ENCODE data around the gene CTIF. TPM values are rescaled to one million over a fixed set of nuclear protein-coding genes. Genes with fewer than 3 reads are reported as not detected.

Gene CTIF
- total RNA-seq, 1 experiment from 2014 or later = 26.5 TPM

GRCh38 chr18:48667276-48668254, 128.7 kb downstream of the CTIF start:
- no peak overlapping the region for H3K4me3 ChIP-seq (ENCODE audit: low read depth in 2 of 2, low read length in 2 of 2)
- POLR2A ChIA-PET = no interaction called here
- CTCF ChIA-PET = interaction anchor here (0.5 kb wide), 1 partner anchor 635 kb away, joined by 14 read pairs; no protein-coding TSS in a partner anchor
- no peaks in the 10 kb centered on the region for H3K9me3 ChIP-seq (ENCODE audit: control insufficient read depth, insufficient read depth, low read depth, low read length)
- ATAC-seq (peak; percentile 71; the same call in 1 of the 2 replicates), DNase-seq (ENCODE audit: low read depth, low spot score) (no peak)
- no peaks in the 10 kb centered on the region for H3K36me3 ChIP-seq (ENCODE audit: control insufficient read depth, insufficient read depth, low read length)
- intact Hi-C loops (cut with micrococcal nuclease; ENCODE audit: unreplicated experiment) (no loop called here), in situ Hi-C loops (cut with HindIII; ENCODE audit: low pct_unique_long_range_greater_than_20kb, low sequenced_read_pairs) (no loop called here)
- H3K27ac ChIP-seq (ENCODE audit: low read length) = no peak overlapping the region
- H3K27me3 ChIP-seq (ENCODE audit: control insufficient read depth, insufficient read depth, low read length) = no peaks in the 10 kb centered on the region
- no peaks in the 10 kb centered on the region for H3K4me1 ChIP-seq (ENCODE audit: control insufficient read depth, insufficient read depth, low read length)
- BruUV-seq (replicated peaks) = no TSS peak
- TF ChIP-seq SIN3A (IDR thresholded peaks at IDR 0.05; ENCODE audit: borderline replicate concordance, insufficient read depth, low read depth, low read length) (no peak), REST (IDR thresholded peaks at IDR 0.05; ENCODE audit: insufficient read depth in 1 of 2, low read depth in 2 of 2, low read length in 1 of 2) (no peak), CTCF (IDR thresholded peaks at IDR 0.05) (peak; percentile 36)

- Histone ChIP-seq H3K9me3 (ENCODE audit: control insufficient read depth, insufficient read depth, low read depth, low read length) (no peaks in the 10 kb centered on the region), H3K36me3 (ENCODE audit: control insufficient read depth, insufficient read depth, low read length) (no peaks in the 10 kb centered on the region), H3K27me3 (ENCODE audit: control insufficient read depth, insufficient read depth, low read length) (no peaks in the 10 kb centered on the region), H3K4me1 (ENCODE audit: control insufficient read depth, insufficient read depth, low read length) (no peaks in the 10 kb centered on the region), H3K27ac (ENCODE audit: low read length) (no peak overlapping the region), H3K4me3 (ENCODE audit: low read depth in 2 of 2, low read length in 2 of 2) (no peak overlapping the region)
- CTCF ChIA-PET = no interaction called here
- intact Hi-C loops (cut with micrococcal nuclease; ENCODE audit: unreplicated experiment) = no loop called here
- no peak for TF ChIP-seq REST (IDR thresholded peaks at IDR 0.05; ENCODE audit: insufficient read depth in 1 of 2, low read depth in 2 of 2, low read length in 1 of 2)
- TF ChIP-seq TCF7L2 (IDR thresholded peaks at IDR 0.05; ENCODE audit: low read depth, low read length) = no peak
- TF ChIP-seq CTCF (IDR thresholded peaks at IDR 0.05) = peak; percentile 12; the same call in 1 of the 2 replicates
- TF ChIP-seq SIN3A (IDR thresholded peaks at IDR 0.05; ENCODE audit: borderline replicate concordance, insufficient read depth, low read depth, low read length) = no peak
- TF ChIP-seq POLR2AphosphoS5 (IDR thresholded peaks at IDR 0.05; ENCODE audit: low read depth, low read length) = no peak
- BruUV-seq (replicated peaks) = no TSS peak
- DNase-seq (ENCODE audit: low read depth, low spot score) (no peak), ATAC-seq (no peak)
- POLR2A ChIA-PET = no interaction called here
- in situ Hi-C loops (cut with HindIII; ENCODE audit: low pct_unique_long_range_greater_than_20kb, low sequenced_read_pairs) = no loop called here
Measured at GRCh38 chr18:48668466-48669179, 129.8 kb downstream of the CTIF start.
